Measurements from ENCODE around the gene MLPH.

The MLPH gene

GRCh38 chr2:237566401-237567235, 79.6 kb downstream of the MLPH start, which contains the start of gene PRLH:
PRLH (plus strand) TSS chr2:237566574; CDS start chr2:237566574, 0 bp downstream.
- H3K4me3 ChIP-seq (ENCODE audit: low read length), result no peak within 1 kb of the TSS
- TF ChIP-seq CTCF (conservative IDR thresholded peaks at IDR 0.05; ENCODE audit: low read length), result no peak
- no peak for DNase-seq (ENCODE audit: low read depth)

DNA sequence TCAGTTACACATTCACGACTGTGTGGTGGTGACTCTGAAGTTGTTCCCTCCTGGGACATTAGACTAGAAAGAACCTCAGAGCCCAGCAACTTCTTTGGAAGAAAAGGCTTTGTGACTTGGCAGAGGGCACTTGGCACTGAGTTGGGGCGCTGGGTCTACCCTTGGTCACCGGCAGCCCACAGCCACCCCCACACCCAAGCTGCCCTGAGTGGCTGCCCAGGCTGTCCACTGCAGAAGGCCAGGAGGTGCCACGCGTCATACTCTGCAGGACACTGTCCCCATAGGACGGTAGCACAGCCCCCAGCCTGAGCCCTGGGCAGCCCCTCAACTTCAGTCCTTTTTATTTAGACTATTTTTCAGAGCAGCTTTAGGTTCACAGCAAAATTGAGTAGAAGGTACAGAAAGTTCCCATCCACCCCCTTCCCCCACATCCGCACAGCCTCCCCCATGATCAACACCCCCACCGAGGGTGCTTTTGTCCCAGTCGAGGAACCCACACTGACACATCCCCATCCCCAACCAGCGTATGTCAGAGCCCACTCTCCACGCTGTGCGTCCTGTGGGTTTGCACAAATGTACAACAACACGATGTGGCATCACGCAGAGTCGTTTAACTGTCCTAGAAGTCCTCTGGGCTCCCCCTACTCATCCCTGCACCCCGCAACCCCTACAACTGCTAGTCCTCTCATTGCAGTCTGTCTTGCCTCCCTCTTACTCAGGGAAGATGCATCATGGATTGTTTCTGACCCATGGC, 80.4 kb downstream of the MLPH start:
- DNase-seq (ENCODE audit: low read depth), result no peak

GRCh38 chr2:237568121-237568660, 81.1 kb downstream of the MLPH start:
- DNase-seq (ENCODE audit: low read depth), result no peak
- H3K4me3 ChIP-seq (ENCODE audit: low read length), result no peak overlapping the region
- no peak for TF ChIP-seq CTCF (conservative IDR thresholded peaks at IDR 0.05; ENCODE audit: low read length)

More for the DNA sequence above, 80.4 kb downstream of the MLPH start:
- H3K4me3 ChIP-seq (ENCODE audit: low read length), result no peak overlapping the region
- no peak for TF ChIP-seq CTCF (conservative IDR thresholded peaks at IDR 0.05; ENCODE audit: low read length)

GRCh38 chr2:237569041-237569440, 82.0 kb downstream of the MLPH start:
- no peak for TF ChIP-seq CTCF (conservative IDR thresholded peaks at IDR 0.05; ENCODE audit: low read length)
- H3K4me3 ChIP-seq (ENCODE audit: low read length), result no peak overlapping the region
- DNase-seq (ENCODE audit: low read depth), result no peak

GRCh38 chr2:237569896-237570295, 82.8 kb downstream of the MLPH start:
- no peak for TF ChIP-seq CTCF (conservative IDR thresholded peaks at IDR 0.05; ENCODE audit: low read length)
- DNase-seq (ENCODE audit: low read depth), result no peak
- H3K4me3 ChIP-seq (ENCODE audit: low read length), result no peak overlapping the region

- H3K4me3 ChIP-seq (ENCODE audit: low read length), result no peak overlapping the region
- TF ChIP-seq CTCF (conservative IDR thresholded peaks at IDR 0.05; ENCODE audit: low read length), result no peak
- DNase-seq (ENCODE audit: low read depth), result no peak
These were observed 83.8 kb downstream of the MLPH start for GRCh38 chr2:237570776-237571335.
